ENCODE measurements around the gene GNAT2. TPM values are rescaled to one million over a fixed set of nuclear protein-coding genes. Genes with fewer than 3 reads are reported as not detected.

GNAT2 gene
- total RNA-seq, 1 experiment from 2014 or later, result not detected

- Mint-ChIP-seq H3K27me3 (ENCODE audit: low read depth) (peaks cover 3% of the 10 kb centered on the region; the same call in 1 of the 2 replicates), H3K27ac (peak within 1 kb of the TSS; percentile 50), H3K4me3 (peak within 1 kb of the TSS; percentile 68), H3K36me3 (no peaks in the 10 kb centered on the region), H3K4me1 (peaks cover 6% of the 10 kb centered on the region), H3K9me3 (peaks cover 9% of the 10 kb centered on the region)
- CTCF ChIA-PET, result interaction anchor here (1.3 to 5.4 kb wide), 5 partner anchors 25 to 362 kb away, joined by 3 to 22 read pairs (median 5); partner anchors contain the start of gene AHCYL1
- POLR2A ChIA-PET, result interaction anchor here (1.2 to 1.3 kb wide), 2 partner anchors 27 to 119 kb away, joined by 4 to 5 read pairs; partner anchors contain the start of gene GNAI3
- DNase-seq (ENCODE audit: low spot score) (peak; percentile 95), ATAC-seq (peak; percentile 100)
- TF ChIP-seq SP1 (CRISPR knock-in tag; conservative IDR thresholded peaks at IDR 0.05) (peak; percentile 47; the same call in 1 of the 2 replicates), MXD4 (CRISPR knock-in tag; IDR thresholded peaks at IDR 0.05; ENCODE audit: borderline replicate concordance) (no peak), OVOL2 (CRISPR knock-in tag; IDR thresholded peaks at IDR 0.05; ENCODE audit: borderline replicate concordance) (no peak)
Measured at GRCh38 chr1:109667452-109668122, 48.2 kb upstream of the GNAT2 start, which contains the start of gene GSTM2. Gene GSTM2, plus strand, starts transcription at chr1:109668057. Its CDS starts 59 bp downstream, at chr1:109668116.

- ATAC-seq (no peak), DNase-seq (ENCODE audit: low spot score) (no peak)
- POLR2A ChIA-PET, result no interaction called here
- Mint-ChIP-seq H3K27me3 (ENCODE audit: low read depth) (peaks cover 3% of the 10 kb centered on the region), H3K4me1 (peaks cover 6% of the 10 kb centered on the region), H3K4me3 (no peak overlapping the region), H3K9me3 (no peaks in the 10 kb centered on the region), H3K27ac (no peak overlapping the region), H3K36me3 (no peaks in the 10 kb centered on the region)
- CTCF ChIA-PET, result interaction anchor here (3.9 kb wide), 1 partner anchor 25 kb away, joined by 12 read pairs; no protein-coding TSS in a partner anchor
- TF ChIP-seq MXD4 (CRISPR knock-in tag; IDR thresholded peaks at IDR 0.05; ENCODE audit: borderline replicate concordance) (no peak), SMAD4 (CRISPR knock-in tag; IDR thresholded peaks at IDR 0.05) (no peak), NFATC4 (CRISPR knock-in tag; IDR thresholded peaks at IDR 0.05) (no peak), JAZF1 (CRISPR knock-in tag; IDR thresholded peaks at IDR 0.05) (no peak), HMGA2 (CRISPR knock-in tag; IDR thresholded peaks at IDR 0.05) (no peak), GTF2I (CRISPR knock-in tag; conservative IDR thresholded peaks at IDR 0.05) (no peak), ZNF121 (CRISPR knock-in tag; IDR thresholded peaks at IDR 0.05) (no peak), SMAD3 (CRISPR knock-in tag; IDR thresholded peaks at IDR 0.05; ENCODE audit: borderline replicate concordance) (no peak), ELF4 (CRISPR knock-in tag; IDR thresholded peaks at IDR 0.05; ENCODE audit: low read depth) (no peak)
- TF ChIP-seq, protein P1, sequence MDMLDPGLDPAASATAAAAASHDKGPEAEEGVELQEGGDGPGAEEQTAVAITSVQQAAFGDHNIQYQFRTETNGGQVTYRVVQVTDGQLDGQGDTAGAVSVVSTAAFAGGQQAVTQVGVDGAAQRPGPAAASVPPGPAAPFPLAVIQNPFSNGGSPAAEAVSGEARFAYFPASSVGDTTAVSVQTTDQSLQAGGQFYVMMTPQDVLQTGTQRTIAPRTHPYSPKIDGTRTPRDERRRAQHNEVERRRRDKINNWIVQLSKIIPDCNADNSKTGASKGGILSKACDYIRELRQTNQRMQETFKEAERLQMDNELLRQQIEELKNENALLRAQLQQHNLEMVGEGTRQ (CRISPR knock-in tag; IDR thresholded peaks at IDR 0.05), result no peak
- TF ChIP-seq, protein P2, sequence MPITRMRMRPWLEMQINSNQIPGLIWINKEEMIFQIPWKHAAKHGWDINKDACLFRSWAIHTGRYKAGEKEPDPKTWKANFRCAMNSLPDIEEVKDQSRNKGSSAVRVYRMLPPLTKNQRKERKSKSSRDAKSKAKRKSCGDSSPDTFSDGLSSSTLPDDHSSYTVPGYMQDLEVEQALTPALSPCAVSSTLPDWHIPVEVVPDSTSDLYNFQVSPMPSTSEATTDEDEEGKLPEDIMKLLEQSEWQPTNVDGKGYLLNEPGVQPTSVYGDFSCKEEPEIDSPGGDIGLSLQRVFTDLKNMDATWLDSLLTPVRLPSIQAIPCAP (CRISPR knock-in tag; IDR thresholded peaks at IDR 0.05), result no peak
- TF ChIP-seq, protein P3, sequence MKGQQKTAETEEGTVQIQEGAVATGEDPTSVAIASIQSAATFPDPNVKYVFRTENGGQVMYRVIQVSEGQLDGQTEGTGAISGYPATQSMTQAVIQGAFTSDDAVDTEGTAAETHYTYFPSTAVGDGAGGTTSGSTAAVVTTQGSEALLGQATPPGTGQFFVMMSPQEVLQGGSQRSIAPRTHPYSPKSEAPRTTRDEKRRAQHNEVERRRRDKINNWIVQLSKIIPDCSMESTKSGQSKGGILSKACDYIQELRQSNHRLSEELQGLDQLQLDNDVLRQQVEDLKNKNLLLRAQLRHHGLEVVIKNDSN (CRISPR knock-in tag; IDR thresholded peaks at IDR 0.05), result no peak
- TF ChIP-seq, protein P4, sequence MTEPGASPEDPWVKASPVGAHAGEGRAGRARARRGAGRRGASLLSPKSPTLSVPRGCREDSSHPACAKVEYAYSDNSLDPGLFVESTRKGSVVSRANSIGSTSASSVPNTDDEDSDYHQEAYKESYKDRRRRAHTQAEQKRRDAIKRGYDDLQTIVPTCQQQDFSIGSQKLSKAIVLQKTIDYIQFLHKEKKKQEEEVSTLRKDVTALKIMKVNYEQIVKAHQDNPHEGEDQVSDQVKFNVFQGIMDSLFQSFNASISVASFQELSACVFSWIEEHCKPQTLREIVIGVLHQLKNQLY (CRISPR knock-in tag; IDR thresholded peaks at IDR 0.05), result no peak
Measured at GRCh38 chr1:109664671-109665070, 45.3 kb upstream of the GNAT2 start.

GRCh38 chr1:109661391-109661790, 42.0 kb upstream of the GNAT2 start:
- H3K27ac Mint-ChIP-seq, result no peak overlapping the region
- no peaks in the 10 kb centered on the region for H3K9me3 Mint-ChIP-seq
- ChIA-PET POLR2A (no interaction called here), CTCF (interaction anchor here (1.5 to 3.9 kb wide), 3 partner anchors 21 to 323 kb away, joined by 4 to 12 read pairs (median 5); partner anchors contain the start of gene AHCYL1)
- ATAC-seq (no peak), DNase-seq (ENCODE audit: low spot score) (no peak)
- H3K36me3 Mint-ChIP-seq, result no peaks in the 10 kb centered on the region
- 0 out of 2 replicates have a peak, but pooled peaks cover 3% of the 10 kb centered on the region for H3K4me1 Mint-ChIP-seq
- H3K4me3 Mint-ChIP-seq, result no peak overlapping the region
- no peaks in the 10 kb centered on the region; the same call in 1 of the 2 replicates for H3K27me3 Mint-ChIP-seq (ENCODE audit: low read depth)
- TF ChIP-seq SMAD4 (CRISPR knock-in tag; IDR thresholded peaks at IDR 0.05), result no peak
- TF ChIP-seq, protein P2 (CRISPR knock-in tag; IDR thresholded peaks at IDR 0.05), result no peak
- TF ChIP-seq ATF6 (CRISPR knock-in tag; IDR thresholded peaks at IDR 0.05), result no peak
- TF ChIP-seq E2F1 (CRISPR knock-in tag; IDR thresholded peaks at IDR 0.05), result no peak
- no peak for TF ChIP-seq OVOL2 (CRISPR knock-in tag; IDR thresholded peaks at IDR 0.05; ENCODE audit: borderline replicate concordance)
- TF ChIP-seq ATF1 (CRISPR knock-in tag; IDR thresholded peaks at IDR 0.05), result no peak
- no peak for TF ChIP-seq TCF7 (CRISPR knock-in tag; IDR thresholded peaks at IDR 0.05; ENCODE audit: low read depth)
- no peak for TF ChIP-seq NFATC4 (CRISPR knock-in tag; IDR thresholded peaks at IDR 0.05)
- no peak for TF ChIP-seq ZNF425 (CRISPR knock-in tag; conservative IDR thresholded peaks at IDR 0.05)
- no peak for TF ChIP-seq MXD4 (CRISPR knock-in tag; IDR thresholded peaks at IDR 0.05; ENCODE audit: borderline replicate concordance)

Measured in WTC11 (cell line).